Epithelial cell of esophagus (primary cell): ENCODE results near the gene NMRK1.

Experiments used
- DNase-seq: peaks from one replicate; pipeline ENCODE4 v3.0.0; 2010; ENCODE audit warnings: low read depth
- H3K4me3 ChIP-seq: 2 replicates; pipeline ENCODE4 v1.5.1; 2011; ENCODE audit warnings: mild to moderate bottlenecking, low read length, control low read depth
- TF ChIP-seq, protein P1 (sequence below): IDR thresholded peaks from 2 replicates; pipeline ENCODE4 v1.5.1; 2011; ENCODE audit warnings: low read depth, mild to moderate bottlenecking, low read length, control low read depth, inconsistent platforms; ENCODE audit not compliant: insufficient read depth; ENCODE audit errors: missing control alignments

The NMRK1 gene

GRCh38 chr9:75027187-75028107 is 60.5 kb downstream of the NMRK1 start:
- TF ChIP-seq, protein P1, sequence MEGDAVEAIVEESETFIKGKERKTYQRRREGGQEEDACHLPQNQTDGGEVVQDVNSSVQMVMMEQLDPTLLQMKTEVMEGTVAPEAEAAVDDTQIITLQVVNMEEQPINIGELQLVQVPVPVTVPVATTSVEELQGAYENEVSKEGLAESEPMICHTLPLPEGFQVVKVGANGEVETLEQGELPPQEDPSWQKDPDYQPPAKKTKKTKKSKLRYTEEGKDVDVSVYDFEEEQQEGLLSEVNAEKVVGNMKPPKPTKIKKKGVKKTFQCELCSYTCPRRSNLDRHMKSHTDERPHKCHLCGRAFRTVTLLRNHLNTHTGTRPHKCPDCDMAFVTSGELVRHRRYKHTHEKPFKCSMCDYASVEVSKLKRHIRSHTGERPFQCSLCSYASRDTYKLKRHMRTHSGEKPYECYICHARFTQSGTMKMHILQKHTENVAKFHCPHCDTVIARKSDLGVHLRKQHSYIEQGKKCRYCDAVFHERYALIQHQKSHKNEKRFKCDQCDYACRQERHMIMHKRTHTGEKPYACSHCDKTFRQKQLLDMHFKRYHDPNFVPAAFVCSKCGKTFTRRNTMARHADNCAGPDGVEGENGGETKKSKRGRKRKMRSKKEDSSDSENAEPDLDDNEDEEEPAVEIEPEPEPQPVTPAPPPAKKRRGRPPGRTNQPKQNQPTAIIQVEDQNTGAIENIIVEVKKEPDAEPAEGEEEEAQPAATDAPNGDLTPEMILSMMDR: no peak
- H3K4me3 ChIP-seq: peak overlapping the region; percentile 88
- peak; percentile 37 for DNase-seq

- H3K4me3 ChIP-seq: no peak overlapping the region
- DNase-seq: no peak
- TF ChIP-seq, protein P1: no peak
Measured at GRCh38 chr9:75023846-75024245, 64.1 kb downstream of the NMRK1 start.

DNA sequence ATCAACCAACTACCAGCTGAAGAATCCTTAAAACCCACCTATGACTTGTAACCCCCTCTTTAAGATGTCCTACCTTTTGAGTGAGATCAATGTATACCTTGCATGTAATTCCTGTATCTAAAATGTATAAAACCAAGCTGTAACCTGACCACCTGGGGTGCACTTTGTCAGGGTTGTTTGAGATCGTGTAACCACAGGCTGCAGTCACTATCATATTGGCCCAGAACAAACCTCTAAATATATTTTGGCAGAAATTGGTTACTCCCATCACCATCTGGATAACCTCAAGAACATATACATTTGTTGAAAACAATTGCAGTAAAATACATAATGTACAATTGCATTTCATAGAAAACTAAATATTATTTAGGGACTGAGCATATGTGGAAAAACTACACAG is 68.3 kb downstream of the NMRK1 start:
- TF ChIP-seq, protein P1: no peak
- no peak for DNase-seq
- H3K4me3 ChIP-seq: no peak overlapping the region

DNA sequence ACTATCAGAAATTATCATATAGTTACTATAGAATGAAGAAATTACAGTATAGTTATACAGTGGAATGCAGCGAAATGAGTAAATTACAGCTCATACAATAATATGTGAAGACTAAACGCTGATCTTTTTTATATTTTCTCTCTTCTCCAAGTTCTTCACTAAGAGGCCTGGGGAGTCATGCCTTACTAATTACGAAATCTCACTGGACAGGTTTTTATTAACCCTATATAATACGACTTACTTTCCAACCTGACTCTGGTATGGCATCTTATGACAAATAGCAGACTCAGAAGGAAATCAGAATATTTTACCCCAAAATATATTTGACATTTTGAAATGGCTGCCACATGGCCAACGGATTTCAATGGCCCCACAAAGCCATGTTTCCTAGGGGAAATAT is 68.9 kb downstream of the NMRK1 start:
- H3K4me3 ChIP-seq: no peak overlapping the region
- TF ChIP-seq, protein P1: no peak
- peak; percentile 67 for DNase-seq

GRCh38 chr9:75017378-75017777 is 70.6 kb downstream of the NMRK1 start:
- TF ChIP-seq, protein P1: no peak
- DNase-seq: no peak
- H3K4me3 ChIP-seq: no peak overlapping the region

GRCh38 chr9:75013735-75014134 is 74.2 kb downstream of the NMRK1 start:
- no peak for DNase-seq
- TF ChIP-seq, protein P1: no peak
- no peak overlapping the region for H3K4me3 ChIP-seq
